GM10847 (cell line): ENCODE results near the gene KIF3A.

Experiments
- POLR2A ChIP-seq: IDR thresholded peaks from 2 replicates; pipeline ENCODE4 v1.6.1; 2011; ENCODE audit not compliant: insufficient read length; ENCODE audit errors: extremely low read depth

The KIF3A gene

GRCh38 chr5:132751971-132752580 lies 14.7 kb upstream of the KIF3A start:
- no peak for TF ChIP-seq POLR2A

DNA sequence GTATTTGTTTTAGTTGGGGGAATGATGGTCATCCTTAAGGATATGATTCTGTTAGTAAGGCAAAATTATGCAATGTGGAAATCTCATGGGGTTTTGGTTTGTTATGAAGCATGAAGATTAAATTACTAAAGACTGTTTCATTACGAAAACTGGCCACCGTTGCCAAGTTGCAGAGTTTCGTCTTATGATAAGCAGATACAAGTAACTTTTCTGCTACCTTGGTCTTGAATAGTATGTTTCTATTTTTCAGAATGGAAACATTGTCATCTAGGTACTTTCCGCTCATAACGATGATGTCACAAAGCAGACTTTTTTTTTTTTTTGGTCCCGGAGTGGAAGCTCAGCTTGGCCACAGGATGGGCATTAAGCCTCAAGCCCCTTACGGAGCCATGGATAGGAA lies 14.1 kb upstream of the KIF3A start:
- no peak for TF ChIP-seq POLR2A

DNA sequence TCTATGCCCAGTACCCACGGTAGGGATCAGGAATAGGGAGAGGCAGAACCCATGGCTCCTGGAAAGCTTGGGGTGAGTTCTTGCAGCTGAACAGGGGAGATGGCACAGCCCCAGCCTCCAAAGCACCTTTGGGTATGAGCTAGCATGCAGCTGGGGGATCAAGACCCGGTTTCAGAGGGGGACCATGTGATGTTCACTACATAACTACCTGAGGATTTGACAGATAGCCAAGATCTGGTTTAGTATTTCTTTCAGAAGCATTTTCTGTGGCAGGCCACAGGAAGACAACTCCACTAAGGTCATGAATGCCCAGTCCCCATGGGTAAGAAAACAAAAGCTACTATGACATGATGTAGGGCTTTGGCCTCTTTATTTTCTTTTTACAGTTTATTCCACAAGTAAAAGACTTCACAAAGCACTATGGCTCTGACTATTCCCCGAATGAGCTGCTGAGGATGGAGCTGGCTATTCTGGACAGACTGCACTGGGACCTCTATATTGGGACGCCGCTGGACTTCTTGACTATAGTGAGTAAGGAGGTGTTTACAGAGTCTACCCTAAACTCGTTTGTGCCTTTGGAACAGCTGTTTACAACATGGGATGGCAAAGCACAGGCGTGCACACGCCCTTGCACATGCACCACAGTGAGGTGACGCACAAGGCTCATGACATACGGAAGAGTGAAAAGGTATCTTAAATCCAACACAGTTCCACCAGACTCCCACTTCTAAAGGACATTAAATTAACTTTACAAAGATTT lies 13.3 kb upstream of the KIF3A start:
- no peak for TF ChIP-seq POLR2A

DNA sequence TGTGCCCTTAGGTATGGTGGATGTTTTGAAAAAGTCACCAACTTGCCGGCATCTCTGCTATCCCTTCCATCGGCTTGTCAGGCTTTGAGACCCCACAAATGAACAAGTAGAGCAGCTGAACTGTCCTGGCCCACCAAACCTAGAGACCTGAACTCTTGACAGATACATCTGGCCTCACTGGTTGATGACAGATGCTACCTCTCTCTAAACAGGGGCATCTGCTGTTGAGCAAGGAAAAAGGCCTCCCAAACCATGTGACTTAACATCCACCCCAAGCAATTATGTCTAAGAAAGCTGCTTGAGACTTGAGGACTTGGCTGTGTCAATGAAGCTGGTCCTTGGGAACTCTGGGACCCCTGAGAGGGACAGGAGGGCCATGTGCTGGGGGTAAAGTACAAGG lies 12.2 kb upstream of the KIF3A start:
- no peak for TF ChIP-seq POLR2A

- no peak for TF ChIP-seq POLR2A
These were observed 11.2 kb upstream of the KIF3A start for GRCh38 chr5:132748522-132749000.

GRCh38 chr5:132747616-132748440 lies 10.5 kb upstream of the KIF3A start:
- TF ChIP-seq POLR2A, result no peak

DNA sequence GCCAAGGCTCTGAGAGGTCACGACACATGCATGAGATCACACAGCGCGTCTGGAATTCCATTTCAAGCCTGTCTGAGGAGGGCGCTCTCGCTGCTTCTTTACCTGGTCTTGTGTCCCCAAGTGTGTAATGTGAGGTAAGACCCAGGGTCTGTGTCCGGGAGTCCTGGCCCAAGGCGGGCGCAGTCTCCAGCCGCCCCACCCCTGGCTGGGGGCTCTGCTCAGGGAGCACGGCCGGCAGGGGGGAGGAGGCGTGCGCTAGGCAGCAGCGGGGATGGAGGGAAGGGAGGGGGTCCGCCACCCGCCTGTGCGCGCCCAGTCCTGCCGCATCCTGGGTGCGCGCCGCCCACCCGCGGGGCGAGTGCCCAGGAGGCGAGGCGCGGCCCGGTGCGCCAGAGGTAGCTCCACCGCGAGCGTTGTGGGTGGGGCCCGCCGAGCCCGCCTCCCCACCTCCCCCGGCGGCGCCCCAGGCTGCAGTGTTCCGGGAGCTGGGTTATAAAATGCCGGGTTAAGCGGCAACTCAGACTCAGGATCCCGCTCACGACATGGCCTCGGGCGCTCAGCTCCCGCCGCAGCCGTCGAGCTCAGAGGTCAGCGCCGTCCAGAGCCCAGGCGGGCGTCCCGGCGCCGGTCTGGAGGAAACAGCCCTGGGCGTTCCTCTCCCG lies 9.7 kb upstream of the KIF3A start, which contains the start of gene CCNI2:
Gene CCNI2 (plus strand): TSS at position 473 of the 662 bp plus-strand sequence. CDS start 70 bp downstream, at position 543.
- TF ChIP-seq POLR2A, result no peak

DNA sequence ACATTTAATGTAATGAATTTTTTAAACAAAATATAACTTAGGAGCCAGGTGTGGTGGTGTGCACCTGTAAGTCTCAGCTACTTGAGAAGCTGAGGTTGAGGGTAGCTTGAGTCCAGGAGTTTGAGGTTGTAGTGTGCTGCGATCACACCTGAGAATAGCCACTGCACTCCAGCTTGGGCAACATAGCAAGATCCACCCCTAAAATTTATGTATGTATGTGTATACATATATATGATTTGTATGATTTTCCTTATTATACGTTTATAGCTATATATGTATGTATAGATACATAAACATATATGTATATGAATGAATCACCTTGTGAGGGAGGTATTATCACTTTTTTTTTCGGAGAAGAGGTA lies 9.2 kb upstream of the KIF3A start:
- no peak for TF ChIP-seq POLR2A

- no peak for TF ChIP-seq POLR2A
These were observed 7.3 kb upstream of the KIF3A start for GRCh38 chr5:132744659-132745058.

DNA sequence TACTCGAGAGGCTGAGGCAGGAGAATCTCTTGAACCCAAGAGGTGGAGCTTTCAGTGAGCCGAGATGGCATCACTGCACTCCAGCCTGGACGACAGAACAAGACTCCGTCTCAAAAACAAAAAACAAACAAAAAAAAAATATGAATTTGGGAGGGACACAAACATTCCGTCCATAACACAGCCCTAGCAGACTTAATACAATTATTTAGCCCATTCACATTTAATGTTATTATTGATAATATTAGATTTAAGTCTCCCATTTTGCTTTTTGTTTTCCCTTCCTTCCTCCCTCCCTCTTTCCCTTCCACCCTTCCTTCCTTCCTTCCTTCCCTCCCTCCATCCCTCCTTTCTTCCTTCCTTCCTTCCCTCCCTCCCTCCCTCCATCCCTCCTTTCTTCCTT lies 5.3 kb upstream of the KIF3A start:
- TF ChIP-seq POLR2A, result no peak

DNA sequence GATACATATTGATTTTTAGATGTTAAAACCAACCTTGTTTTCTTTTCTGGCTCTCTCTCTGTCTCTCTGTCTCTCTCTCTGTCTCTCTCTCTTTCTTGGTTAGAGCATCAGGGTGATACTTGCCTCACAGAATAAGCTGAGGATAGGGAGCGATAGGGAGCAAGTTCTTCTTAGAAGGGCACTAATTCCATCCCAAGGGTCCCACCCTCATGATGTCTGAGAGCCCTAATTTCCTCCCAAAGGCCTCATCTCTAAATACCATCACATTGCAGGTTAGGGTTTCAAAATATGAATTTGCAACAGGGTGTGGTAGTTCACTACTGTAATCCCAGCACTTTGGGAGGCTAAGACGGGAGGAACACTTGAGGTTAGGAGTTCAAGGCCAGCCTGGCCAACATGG lies 4.8 kb upstream of the KIF3A start:
- no peak for TF ChIP-seq POLR2A

- TF ChIP-seq POLR2A, result no peak
These were observed 1.9 kb upstream of the KIF3A start for GRCh38 chr5:132739232-132739631.

GRCh38 chr5:132737982-132738681 lies 786 bp upstream of the KIF3A start:
- no peak for TF ChIP-seq POLR2A

DNA sequence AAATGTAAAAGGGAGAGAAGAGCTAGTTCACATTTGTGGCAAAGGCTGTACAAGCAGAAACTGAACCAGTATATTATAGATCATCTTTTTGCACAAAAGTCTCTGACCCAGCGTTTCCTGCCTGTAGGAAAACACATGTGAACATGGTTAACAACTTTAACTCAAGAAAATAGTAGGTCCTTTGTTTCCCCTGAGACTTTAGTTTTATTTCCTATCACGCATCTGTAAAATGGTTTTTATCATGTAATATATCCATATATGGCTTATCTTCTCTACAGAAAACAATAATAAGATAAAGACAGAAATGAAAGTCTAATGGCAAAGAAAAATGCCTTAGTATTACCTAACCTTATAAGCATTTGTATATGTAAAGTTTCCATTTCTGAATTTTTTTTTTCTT lies 2.7 kb downstream of the KIF3A start:
- TF ChIP-seq POLR2A, result no peak
